Natural killer cell (primary cell): ENCODE data around the gene EFCAB9. TPM values are rescaled to one million over a fixed set of nuclear protein-coding genes. Genes with fewer than 3 reads are reported as not detected.
A peak's percentile ranks its signal among the peaks of the same experiment; 100 is the strongest.

ENCODE experiments used
- ATAC-seq, 3 donors: fragments of 150-1000 bp in 2 of 3; fragments of 200-7000 bp in 1 of 3; cut with Tn5 transposase; 1 replicate in 1 of 3; 2 replicates in 2 of 3; pipeline ENCODE4 v1.10.0; 2021; ENCODE audit warnings: mild to moderate bottlenecking in 2 of 3, moderate library complexity in 2 of 3
- DNase-seq, 2 donors: peaks; one replicate each; pipeline versions ENCODE4 v3.0.0 to v3.0.0-alpha.2; 2013 to 2021; ENCODE audit warnings: mixed read lengths in 1 of 2
- H3K27ac ChIP-seq: one replicate; pipeline ENCODE4 v1.5.1; 2013; ENCODE audit warnings: mild to moderate bottlenecking, low read length
- H3K27me3 ChIP-seq: one replicate; pipeline ENCODE4 v1.6.1; 2013; ENCODE audit warnings: low read length; ENCODE audit not compliant: control insufficient read depth, insufficient read depth
- H3K36me3 ChIP-seq: one replicate; pipeline ENCODE4 v1.6.1; 2013; ENCODE audit warnings: low read length; ENCODE audit not compliant: control insufficient read depth, insufficient read depth
- H3K4me1 ChIP-seq: one replicate; pipeline ENCODE4 v1.6.1; 2013; ENCODE audit warnings: low read length; ENCODE audit not compliant: control insufficient read depth, insufficient read depth
- H3K4me3 ChIP-seq: one replicate; pipeline ENCODE4 v1.5.1; 2013; ENCODE audit warnings: low read length
- H3K9me3 ChIP-seq: one replicate; pipeline ENCODE4 v1.6.1; 2013; ENCODE audit warnings: low read length; ENCODE audit not compliant: control insufficient read depth, insufficient read depth
- H3K27ac Mint-ChIP-seq, 2 donors: one replicate each; pipeline ENCODE4 v1.8.0; 2022; ENCODE audit warnings: mild to moderate bottlenecking in 2 of 2, mixed read lengths in 2 of 2, moderate library complexity in 1 of 2
- H3K27me3 Mint-ChIP-seq, 2 donors: one replicate each; pipeline ENCODE4 v1.8.0; 2022; ENCODE audit warnings: low read depth in 2 of 2, mixed read lengths in 2 of 2
- H3K36me3 Mint-ChIP-seq: one replicate; pipeline ENCODE4 v1.8.0; 2022; ENCODE audit warnings: mixed read lengths
- H3K4me1 Mint-ChIP-seq, 2 donors: one replicate each; pipeline ENCODE4 v1.8.0; 2022; ENCODE audit warnings: mixed read lengths in 2 of 2
- H3K4me3 Mint-ChIP-seq: one replicate; pipeline ENCODE4 v1.8.0; 2022; ENCODE audit warnings: mild to moderate bottlenecking, moderate library complexity, mixed read lengths
- H3K9me3 Mint-ChIP-seq, 2 donors: one replicate each; pipeline ENCODE4 v1.8.0; 2022; ENCODE audit warnings: mixed read lengths in 2 of 2
- CTCF ChIP-seq: fragments of 200-600 bp; IDR thresholded peaks from one replicate; pipeline ENCODE4 v1.8.0; 2022; ENCODE audit warnings: antibody characterized with exemption
- WGBS: methylation state at CpG from one replicate; pipeline ENCODE4 v1.1.7; 2013; ENCODE audit warnings: missing lambda C conversion rate; ENCODE audit not compliant: insufficient coverage; 5-methylcytosine and 5-hydroxymethylcytosine counted together
- intact Hi-C: fragments of 100-400 bp; cut with micrococcal nuclease; formaldehyde crosslinking; loops from one replicate; pipeline ENCODE4 v1.14.2; 2022
- total RNA-seq, 4 donors: library from RNA; stranded (reverse); fragments of 120-200 nt in 1 of 4; gene quantifications; one replicate each; pipeline versions ENCODE4 v1.2.3 to v1.2.4, GENCODE V29; 2013 to 2022

Gene EFCAB9
- total RNA-seq, 3 donors from 2014 or later (not counting 1 experiment from before 2014, with no cell fraction given): not detected

- no peaks in the 10 kb centered on the region for H3K36me3 Mint-ChIP-seq
- peaks cover 99% of the 10 kb centered on the region for H3K4me1 ChIP-seq
- 54% methylated on average over 9 of the region's 9 CpGs for WGBS
- no peaks in the 10 kb centered on the region for H3K27me3 Mint-ChIP-seq
- peaks cover 76 to 77% of the 10 kb centered on the region in 2 donors for H3K4me1 Mint-ChIP-seq
- DNase-seq: peak in 1 of 2 donors; percentile 77
- no peak for TF ChIP-seq CTCF
- no peak for ATAC-seq
- H3K27me3 ChIP-seq: no peaks in the 10 kb centered on the region
- peak overlapping the region; percentile 95 for H3K27ac ChIP-seq
- H3K4me3 Mint-ChIP-seq: peak overlapping the region; percentile 82
- H3K36me3 ChIP-seq: peaks cover 12% of the 10 kb centered on the region
- peak overlapping the region; percentile 97 to 98 for H3K27ac Mint-ChIP-seq
- H3K9me3 Mint-ChIP-seq: no peaks in the 10 kb centered on the region
- H3K4me3 ChIP-seq: no peak overlapping the region
- intact Hi-C loops: loop anchor here (10.0 kb wide), 1 partner anchor 104 kb away; the partner anchor contains the start of gene UBTD2
- H3K9me3 ChIP-seq: no peaks in the 10 kb centered on the region
Observed at GRCh38 chr5:172180936-172181335, 13.0 kb upstream of the EFCAB9 start.

GRCh38 chr5:172182291-172182690 is 11.7 kb upstream of the EFCAB9 start:
- 49% methylated on average over 6 of the region's 6 CpGs for WGBS
- Histone ChIP-seq H3K36me3 (peaks cover 9% of the 10 kb centered on the region), H3K9me3 (no peaks in the 10 kb centered on the region), H3K27ac (peak overlapping the region; percentile 85), H3K4me3 (no peak overlapping the region), H3K27me3 (no peaks in the 10 kb centered on the region), H3K4me1 (peaks cover 90% of the 10 kb centered on the region)
- Mint-ChIP-seq H3K27me3 (no peaks in the 10 kb centered on the region), H3K9me3 (no peaks in the 10 kb centered on the region), H3K36me3 (no peaks in the 10 kb centered on the region), H3K4me1 (peaks cover 77% of the 10 kb centered on the region in 2 donors), H3K4me3 (peak overlapping the region; percentile 98), H3K27ac (peak overlapping the region; percentile 97 to 98)
- DNase-seq: no peak
- no peak for ATAC-seq
- intact Hi-C loops: loop anchor here (10.0 kb wide), 1 partner anchor 103 kb away; the partner anchor contains the start of gene UBTD2
- no peak for TF ChIP-seq CTCF

GRCh38 chr5:172183881-172184280 is 10.1 kb upstream of the EFCAB9 start:
- no peak for TF ChIP-seq CTCF
- Histone ChIP-seq H3K9me3 (no peaks in the 10 kb centered on the region), H3K27me3 (no peaks in the 10 kb centered on the region), H3K4me1 (peaks cover 74% of the 10 kb centered on the region), H3K27ac (peak overlapping the region; percentile 85), H3K4me3 (peak overlapping the region; percentile 66), H3K36me3 (peaks cover 9% of the 10 kb centered on the region)
- peak overlapping the region; percentile 98 for H3K4me3 Mint-ChIP-seq
- H3K36me3 Mint-ChIP-seq: no peaks in the 10 kb centered on the region
- no peaks in the 10 kb centered on the region for H3K9me3 Mint-ChIP-seq
- intact Hi-C loops: loop anchor here (2.0 to 10.0 kb wide), 2 partner anchors 35 to 101 kb away; partner anchors contain the start of gene UBTD2
- DNase-seq (peak in 1 of 2 donors; percentile 25), ATAC-seq (no peak)
- peak overlapping the region; percentile 97 to 98 for H3K27ac Mint-ChIP-seq
- no peaks in the 10 kb centered on the region for H3K27me3 Mint-ChIP-seq
- WGBS: 49% methylated on average over 4 of the region's 4 CpGs
- peaks cover 63 to 64% of the 10 kb centered on the region in 2 donors for H3K4me1 Mint-ChIP-seq

- no peak for TF ChIP-seq CTCF
- no peaks in the 10 kb centered on the region for H3K27me3 ChIP-seq
- Mint-ChIP-seq H3K36me3 (no peaks in the 10 kb centered on the region), H3K27ac (peak overlapping the region; percentile 97 to 98), H3K9me3 (no peaks in the 10 kb centered on the region), H3K4me1 (peaks cover 52% of the 10 kb centered on the region in 2 donors), H3K27me3 (no peaks in the 10 kb centered on the region), H3K4me3 (peak overlapping the region; percentile 98)
- peak overlapping the region; percentile 66 for H3K4me3 ChIP-seq
- DNase-seq (peak in 1 of 2 donors; percentile 75), ATAC-seq (no peak)
- no peaks in the 10 kb centered on the region for H3K9me3 ChIP-seq
- 2% methylated on average over 10 of the region's 10 CpGs for WGBS
- H3K36me3 ChIP-seq: peaks cover 9% of the 10 kb centered on the region
- peaks cover 62% of the 10 kb centered on the region for H3K4me1 ChIP-seq
- peak overlapping the region; percentile 85 for H3K27ac ChIP-seq
- intact Hi-C loops: loop anchor here (1.0 to 10.0 kb wide), 4 partner anchors 10 to 178 kb away; partner anchors contain the start of genes FBXW11 and UBTD2
Observed at GRCh38 chr5:172185096-172185461, 8.9 kb upstream of the EFCAB9 start.
